GM18873 (cell line): ENCODE results near the gene FBXW5.

ENCODE experiments used
- ATAC-seq: cut with Tn5 transposase; IDR thresholded peaks from one replicate; pipeline ENCODE4 v1.9.1; 2021; ENCODE audit warnings: mild to moderate bottlenecking, moderate library complexity, moderate number of reproducible peaks; ENCODE audit not compliant: unreplicated experiment, low FRiP score

The FBXW5 gene

GRCh38 chr9:136978865-136979544, 34.5 kb upstream of the FBXW5 start:
- no peak for ATAC-seq

- ATAC-seq = no peak
Measured at GRCh38 chr9:136978073-136978864, 33.7 kb upstream of the FBXW5 start.

DNA sequence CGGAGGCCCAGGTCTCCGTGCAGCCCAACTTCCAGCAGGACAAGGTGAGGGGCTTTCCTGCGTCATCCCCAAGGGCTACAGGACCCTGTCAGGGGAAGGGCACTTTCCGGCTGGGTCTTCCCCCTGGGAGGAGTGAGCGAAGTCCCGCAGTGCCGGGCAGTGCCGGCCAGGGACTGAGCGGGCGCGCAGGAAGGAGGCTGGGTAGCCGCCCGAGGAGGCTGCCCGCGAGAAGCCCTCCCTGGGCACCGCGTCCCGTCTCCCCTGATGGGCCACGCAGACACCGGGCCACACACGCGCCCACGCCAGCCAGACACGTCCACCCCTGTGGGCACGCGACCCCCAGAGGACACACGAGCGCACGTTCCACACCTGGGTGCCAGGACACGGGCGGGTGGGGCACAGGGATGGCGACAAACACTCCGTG, 33.1 kb upstream of the FBXW5 start:
- no peak for ATAC-seq

GRCh38 chr9:136977223-136977622, 32.7 kb upstream of the FBXW5 start, which contains the start of gene PTGDS:
TSS of gene PTGDS (plus strand) at chr9:136977504. CDS start at chr9:136977579, 75 bp downstream.
- ATAC-seq = no peak

DNA sequence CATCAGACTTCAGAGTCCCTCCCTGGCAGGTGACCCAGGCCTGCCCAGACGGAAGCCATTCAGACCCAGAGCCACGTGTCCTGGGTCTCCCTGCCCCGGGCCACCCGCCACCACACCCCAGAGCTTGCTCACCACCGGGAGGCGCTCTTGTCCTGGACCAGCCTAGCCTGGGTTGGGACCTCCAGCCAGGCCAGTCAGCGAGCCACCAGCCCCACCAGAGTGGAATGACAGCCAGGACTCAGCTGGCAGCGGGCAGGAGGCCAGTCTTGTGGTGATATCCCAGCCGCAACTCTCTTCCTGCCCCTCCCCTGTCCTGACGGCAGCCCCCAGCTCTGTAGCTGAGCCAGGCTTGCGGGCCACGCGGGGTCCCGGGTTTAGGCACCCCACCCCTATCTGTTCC, 31.1 kb upstream of the FBXW5 start:
- no peak for ATAC-seq

GRCh38 chr9:136974817-136975535, 30.4 kb upstream of the FBXW5 start:
- ATAC-seq = no peak

DNA sequence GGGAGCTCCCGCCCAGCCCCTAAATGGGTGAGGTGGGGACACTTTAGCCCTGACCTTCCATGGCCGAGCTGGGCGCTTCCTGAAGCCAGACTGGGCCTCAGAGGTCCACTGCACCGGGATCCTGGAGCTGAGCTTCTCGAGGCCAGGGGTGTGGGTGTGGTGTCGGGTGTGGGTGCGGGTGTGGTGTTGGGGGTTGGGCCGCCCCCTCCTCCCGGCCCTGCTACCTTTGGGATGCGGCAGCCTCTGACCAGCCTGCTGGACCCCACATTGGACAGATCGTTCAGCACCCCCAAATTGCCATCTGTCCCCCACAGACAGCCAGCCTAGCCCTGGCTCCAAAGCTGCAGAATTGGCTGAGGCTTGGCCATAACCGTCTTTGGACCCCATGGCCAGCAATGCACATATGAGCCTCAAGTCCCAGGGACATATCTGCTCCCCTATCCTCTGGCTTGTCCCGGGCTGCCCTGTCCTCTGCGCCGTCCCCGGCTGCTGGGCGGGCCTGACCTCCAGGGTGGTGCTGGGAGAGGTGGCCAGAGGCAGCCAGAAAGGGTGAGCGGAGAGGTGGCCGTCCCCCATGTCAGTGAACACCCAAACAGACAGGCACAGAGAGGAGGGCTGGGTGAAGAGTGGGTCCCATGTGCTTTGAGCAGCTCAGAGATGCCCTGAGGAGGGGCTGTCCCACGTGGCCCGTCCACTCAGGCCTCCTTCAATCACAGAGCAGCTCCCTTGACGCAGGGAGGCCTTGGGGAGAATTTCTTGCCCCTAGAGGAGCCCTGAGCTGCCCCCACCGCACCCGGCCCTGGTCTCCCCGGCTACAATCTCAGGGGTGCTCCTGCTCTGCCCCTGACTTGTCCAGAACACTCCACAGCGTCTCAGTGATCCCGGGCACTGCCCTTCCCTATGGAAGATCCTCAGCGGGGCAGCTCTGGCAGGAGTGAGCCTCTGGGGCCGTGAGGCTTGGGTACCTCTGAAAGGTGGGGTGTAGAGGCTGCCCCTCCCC, 29.4 kb upstream of the FBXW5 start:
- ATAC-seq = no peak

DNA sequence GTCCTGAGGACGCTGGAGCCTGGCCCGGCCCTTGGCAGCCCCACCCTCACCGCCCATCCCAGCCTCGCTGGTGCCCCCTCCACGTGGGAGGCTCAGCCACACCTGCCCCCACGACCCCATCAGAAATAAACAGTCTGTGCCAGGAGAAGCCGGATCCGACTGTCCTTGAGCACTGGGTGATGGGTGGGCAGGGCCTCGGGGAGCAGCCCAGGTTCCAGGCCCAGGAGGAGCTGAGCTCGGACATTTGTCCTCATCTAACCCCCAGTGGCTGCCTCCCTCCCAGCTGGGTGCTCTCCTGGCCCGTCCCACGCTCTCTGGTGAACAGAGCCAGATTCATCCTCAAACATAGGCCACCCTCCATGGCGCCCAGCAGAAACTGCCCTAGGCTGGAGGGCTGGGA, 28.2 kb upstream of the FBXW5 start:
- ATAC-seq = no peak

DNA sequence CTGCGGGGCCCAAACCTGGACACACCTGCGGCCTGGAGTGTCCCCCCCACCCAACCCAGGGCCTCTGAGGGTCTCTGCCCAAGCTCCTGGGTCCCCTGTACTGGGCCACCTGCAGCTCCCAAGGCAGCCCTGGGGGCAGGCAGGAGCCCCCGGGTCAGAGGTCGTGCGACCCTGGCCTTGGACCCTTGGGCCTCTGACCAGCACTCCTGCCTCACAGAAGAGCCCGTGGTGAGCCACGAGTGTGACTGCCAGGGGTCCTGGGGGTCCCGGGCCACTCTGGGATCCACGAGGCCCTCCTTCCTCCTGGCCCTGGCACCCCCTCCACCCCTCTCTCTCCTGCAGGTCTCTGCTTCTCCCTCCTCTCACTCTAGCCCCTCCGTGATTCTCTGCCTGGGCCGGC, 27.8 kb upstream of the FBXW5 start:
- no peak for ATAC-seq

GRCh38 chr9:136971746-136972145, 27.2 kb upstream of the FBXW5 start:
- no peak for ATAC-seq

GRCh38 chr9:136970361-136970760, 25.8 kb upstream of the FBXW5 start:
- no peak for ATAC-seq

- ATAC-seq = no peak
Measured at GRCh38 chr9:136969774-136970173, 25.2 kb upstream of the FBXW5 start.

GRCh38 chr9:136969150-136969549, 24.6 kb upstream of the FBXW5 start:
- ATAC-seq = no peak

DNA sequence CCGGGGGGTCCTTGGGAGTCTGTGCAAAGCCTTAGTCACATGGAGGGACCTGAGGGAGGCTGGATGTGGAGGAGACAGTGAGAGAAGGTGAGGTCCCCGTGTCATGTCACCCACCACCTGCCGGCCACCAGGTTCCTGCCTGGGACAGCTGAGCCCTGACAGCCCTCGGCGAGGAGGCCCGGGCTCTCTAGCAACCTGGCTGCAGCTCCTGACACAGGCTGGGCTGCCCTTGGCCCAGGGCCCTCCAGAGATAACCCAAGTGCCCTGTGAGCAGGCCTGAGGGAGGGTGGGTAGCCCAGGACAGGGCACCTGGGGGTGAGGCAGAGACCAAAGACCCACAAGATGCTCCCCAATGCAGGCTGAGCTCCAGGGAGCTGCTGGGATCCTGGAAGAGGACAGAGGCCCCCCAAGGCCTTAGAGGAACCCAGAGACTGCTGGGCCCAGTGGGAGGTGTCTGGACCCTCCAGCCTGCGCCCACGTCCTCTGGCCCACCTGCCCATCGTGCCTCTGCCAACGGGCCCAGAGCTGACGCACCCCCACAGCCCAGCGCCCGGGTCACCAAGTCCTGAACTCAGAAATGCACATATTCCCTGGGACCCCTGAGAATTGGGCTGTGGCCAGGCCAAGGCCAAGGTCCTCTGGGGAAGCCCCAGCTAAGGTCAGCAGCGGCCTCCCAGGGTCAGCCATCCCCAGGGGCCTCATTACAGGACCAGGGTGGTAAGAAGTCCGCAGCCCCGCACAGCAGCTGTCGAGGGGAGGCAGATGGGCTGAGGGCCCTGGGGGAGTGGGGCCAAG, 24.0 kb upstream of the FBXW5 start:
- no peak for ATAC-seq

DNA sequence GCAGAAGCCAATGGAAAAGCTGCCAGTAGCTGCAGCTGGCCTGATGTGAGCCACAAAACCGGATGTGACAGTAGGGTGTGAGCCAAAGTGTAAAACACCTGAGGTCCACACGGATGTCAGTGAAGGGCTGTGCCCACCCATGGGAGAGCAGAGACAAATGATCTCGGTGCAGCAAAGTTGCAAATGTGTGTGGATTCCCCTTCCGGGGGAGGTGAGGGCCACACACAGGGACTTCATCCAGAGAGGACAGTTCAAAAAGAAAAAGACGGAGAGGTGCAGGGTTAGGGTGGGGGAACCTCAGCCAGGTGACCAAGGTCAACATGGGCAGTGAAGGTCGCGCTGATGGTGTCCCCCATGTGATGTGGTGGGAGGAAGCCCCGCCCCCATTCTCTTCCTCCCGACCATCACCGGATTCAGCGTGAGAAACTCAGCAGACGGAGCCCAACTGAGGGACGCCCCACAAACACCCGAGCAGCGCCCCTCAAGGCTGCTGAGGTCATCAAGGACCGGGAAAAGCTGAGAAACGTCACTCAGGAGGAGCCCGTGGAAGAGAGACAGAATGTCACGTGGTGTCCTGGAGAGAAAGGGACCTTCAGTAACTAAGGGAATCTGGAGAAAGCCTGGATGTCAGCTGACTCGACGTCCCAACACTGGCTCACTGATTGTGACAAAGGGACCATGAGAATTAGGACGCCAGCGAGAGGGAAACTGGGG, 21.4 kb upstream of the FBXW5 start:
- ATAC-seq = no peak

- no peak for ATAC-seq
Measured at GRCh38 chr9:136964833-136965422, 20.4 kb upstream of the FBXW5 start.

DNA sequence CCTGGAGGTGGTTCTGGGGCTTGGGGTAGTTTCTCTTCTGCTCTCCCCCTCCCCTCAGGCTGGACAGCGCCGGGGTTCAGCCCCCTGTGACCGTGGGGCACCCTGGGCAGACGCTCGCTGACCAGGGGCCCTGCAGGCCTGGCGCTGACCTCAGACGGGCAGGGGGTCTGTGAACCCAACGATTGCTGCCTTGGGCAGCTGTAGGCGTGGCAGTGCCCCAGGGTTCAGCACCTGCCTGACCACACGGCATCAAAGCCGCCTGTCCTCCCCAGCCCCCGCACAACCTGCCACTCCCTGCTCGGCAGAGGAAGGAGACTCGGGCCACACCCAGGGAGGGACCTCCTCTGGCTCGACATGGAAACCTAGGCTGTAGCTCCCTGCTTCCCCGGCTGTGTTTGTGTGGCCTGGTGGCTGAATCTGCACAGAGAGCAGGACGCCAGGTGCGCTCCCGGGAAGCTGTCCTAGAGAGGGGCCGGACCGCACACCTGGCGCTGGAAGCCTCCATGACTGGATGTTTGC, 19.7 kb upstream of the FBXW5 start:
- no peak for ATAC-seq

DNA sequence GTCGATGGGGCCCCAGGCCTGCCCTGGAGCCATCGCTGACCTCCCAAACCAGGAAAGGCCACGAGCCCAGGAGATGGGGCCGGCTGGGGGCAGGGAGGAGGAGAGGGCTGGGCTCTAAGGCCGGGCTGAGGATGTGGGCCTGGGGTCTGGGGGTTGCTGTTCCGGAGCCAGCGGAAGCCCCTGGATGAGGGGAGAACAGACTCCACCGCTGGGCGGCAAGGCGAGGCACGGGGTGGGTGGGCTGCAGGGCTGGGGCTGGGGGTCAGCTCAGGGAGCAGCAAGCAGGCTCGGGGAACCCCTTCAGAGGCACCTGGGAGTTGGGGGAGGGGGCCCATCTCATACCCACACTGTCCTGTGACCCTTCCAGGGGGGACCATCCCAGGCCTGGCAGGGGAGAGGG, 19.2 kb upstream of the FBXW5 start:
- no peak for ATAC-seq
